RPMI7951 (cell line): Measurements from ENCODE around the gene APOBEC3A. TPM values are rescaled to one million over a fixed set of nuclear protein-coding genes. Genes with fewer than 3 reads are reported as not detected.
"Not testable (repeated sequence)": the region's sequence is repeated elsewhere in the genome, so short reads cannot be mapped to it uniquely, and the experiment has no call there.

Experiments used
- DNase-seq: peaks from one replicate; pipeline ENCODE4 v3.0.0-alpha.2; 2012; ENCODE audit warnings: low read depth
- total RNA-seq: library from RNA; depleted of rRNA; stranded (reverse); fragments of >200 nt; shearing (Covaris generic); gene quantifications from 2 replicates; pipeline ENCODE4 v1.2.3, GENCODE V29; 2014; rRNA removed

The APOBEC3A gene
- total RNA-seq, 1 experiment from 2014 or later, result not detected

DNA sequence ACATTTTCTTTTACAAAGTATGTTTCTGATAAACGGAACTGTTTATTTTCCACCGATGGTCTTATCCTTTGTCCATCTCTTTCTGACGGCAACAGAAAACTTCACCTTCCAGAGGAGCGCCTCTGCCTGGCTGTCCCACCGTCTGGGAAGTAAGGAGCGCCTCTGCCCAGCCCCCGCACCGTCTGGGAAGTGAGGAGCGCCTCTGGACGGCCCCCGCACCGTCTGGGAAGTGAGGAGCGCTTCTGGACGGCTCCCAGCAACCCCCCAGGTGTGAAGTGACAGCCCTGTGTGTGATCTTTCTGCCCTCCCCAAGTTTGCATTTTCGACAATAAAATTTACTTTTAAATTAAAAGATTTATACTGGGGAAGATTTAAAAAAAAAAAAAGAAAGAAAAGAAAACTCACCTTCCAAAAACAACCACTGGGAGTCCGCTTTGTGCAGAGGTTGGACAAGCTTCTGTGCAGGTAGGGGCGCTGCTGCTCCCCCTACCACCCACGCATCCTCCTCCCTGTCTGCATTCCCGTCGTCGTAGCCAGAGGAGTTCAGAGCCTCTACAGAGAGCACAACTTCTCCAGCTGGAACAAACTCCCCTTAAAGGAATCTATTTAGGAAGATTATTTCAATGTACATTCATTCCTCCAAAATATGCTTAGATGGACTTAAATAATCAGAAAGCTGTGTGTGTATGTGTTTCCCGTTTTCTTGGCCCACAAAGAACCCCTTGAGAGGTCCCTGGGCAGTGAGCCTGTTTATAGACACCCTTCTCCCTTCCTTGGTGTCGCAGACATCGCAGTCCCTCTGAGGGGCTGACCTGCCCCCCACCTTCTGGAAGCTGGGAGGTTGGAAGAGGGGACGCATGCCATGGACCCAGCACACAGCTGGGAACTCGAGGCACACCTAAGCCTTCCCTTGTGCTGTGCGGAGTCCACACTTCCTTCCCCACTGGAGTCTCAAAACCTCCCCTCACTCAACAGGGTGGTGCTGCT lies 23.9 kb downstream of the APOBEC3A start:
- peak; percentile 10 for DNase-seq

GRCh38 chr22:38981992-38982927 lies 24.9 kb downstream of the APOBEC3A start, which contains the start of gene APOBEC3B:
APOBEC3B (plus strand) TSS chr22:38982347; CDS start chr22:38982454, 107 bp downstream.
- DNase-seq, result peak; percentile 96

DNA sequence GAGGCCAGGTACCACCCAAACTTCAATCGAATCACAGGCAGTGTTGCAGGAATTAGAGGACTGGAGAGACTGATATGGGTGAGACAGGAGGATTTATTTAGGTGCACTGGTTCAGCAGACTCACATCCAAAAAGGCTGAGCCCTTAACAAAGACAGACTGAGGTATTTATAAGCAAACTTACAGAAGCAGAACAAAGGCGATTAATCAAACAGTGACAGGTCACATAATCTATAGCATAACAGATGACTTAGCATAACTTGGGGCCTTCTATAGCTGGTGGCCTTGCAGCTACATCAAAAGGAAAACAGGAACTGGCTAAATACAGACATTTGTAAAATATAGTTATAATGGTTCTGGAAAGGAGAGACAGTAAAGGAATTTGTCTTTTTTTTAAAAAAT lies 26.8 kb downstream of the APOBEC3A start:
- no peak for DNase-seq

GRCh38 chr22:38984784-38985757 lies 27.7 kb downstream of the APOBEC3A start:
- DNase-seq, result peak; percentile 42

DNA sequence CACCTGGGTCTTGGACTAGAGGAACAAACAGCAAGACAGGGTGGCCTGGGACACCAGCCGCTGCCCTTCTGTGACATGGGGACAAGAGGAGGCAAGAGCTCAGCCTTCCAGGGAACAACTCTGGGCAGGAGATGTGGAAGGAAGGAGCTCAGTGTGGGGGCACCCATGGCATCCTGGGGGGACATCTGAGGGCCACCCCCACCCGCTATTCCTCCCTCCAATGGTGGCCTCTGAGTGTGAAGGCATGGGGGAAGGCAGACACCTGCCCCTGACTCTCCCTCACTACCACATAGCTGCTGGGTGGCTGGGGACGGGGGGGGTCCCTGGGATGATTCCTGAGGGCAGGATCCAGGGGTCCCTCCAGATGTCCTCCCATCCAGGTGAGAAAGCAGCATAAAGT lies 29.2 kb downstream of the APOBEC3A start:
- no peak for DNase-seq

DNA sequence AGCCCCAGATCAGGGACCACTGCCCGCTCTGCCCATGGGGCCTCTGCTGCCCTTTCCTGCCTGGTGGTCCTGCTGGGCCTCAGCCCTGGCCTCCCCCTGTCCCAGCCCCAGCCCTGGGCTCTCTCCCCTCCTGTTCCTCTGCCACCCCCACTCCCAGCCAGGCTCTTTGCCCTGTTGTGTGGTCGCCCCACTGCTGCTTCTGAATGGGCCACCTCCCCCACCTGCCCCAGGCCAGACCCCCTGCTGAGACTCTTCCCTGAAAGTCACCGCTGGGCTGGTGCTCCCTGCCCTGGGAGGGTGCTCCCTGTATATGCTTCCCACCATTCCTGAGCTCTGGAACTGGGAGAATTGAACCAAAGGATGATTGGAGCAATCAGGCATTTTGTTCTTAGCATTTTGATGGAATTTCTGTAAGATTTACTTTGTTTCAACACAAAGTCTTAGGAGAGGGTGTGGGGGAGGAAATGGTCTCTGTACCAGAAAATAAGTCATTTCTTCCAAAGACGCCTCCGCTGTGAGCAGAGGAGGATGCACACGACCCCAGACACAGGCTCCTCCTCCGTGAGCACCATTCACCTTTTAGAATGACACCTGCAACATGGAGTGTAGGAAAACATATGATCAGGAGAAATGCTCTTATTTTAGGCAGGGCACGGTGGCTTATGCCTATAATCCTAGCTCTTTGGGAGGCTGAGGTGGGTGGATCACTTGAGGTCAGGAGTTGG lies 29.9 kb downstream of the APOBEC3A start:
- no peak for DNase-seq

DNA sequence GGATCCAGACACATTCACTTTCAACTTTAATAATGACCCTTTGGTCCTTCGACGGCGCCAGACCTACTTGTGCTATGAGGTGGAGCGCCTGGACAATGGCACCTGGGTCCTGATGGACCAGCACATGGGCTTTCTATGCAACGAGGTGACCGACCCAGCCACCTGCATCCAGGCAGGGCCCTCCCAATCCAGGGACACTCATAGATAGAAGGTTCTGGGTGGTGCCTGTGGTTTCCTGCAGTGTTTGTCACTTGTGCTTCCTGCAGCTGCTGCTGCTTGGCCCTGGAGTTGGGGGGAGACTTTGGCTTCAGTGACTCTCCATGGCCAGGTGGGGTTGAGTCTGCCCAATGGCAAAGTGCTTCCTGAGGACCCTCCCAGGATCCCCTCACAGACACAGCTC lies 32.1 kb downstream of the APOBEC3A start:
- DNase-seq, result no peak

DNA sequence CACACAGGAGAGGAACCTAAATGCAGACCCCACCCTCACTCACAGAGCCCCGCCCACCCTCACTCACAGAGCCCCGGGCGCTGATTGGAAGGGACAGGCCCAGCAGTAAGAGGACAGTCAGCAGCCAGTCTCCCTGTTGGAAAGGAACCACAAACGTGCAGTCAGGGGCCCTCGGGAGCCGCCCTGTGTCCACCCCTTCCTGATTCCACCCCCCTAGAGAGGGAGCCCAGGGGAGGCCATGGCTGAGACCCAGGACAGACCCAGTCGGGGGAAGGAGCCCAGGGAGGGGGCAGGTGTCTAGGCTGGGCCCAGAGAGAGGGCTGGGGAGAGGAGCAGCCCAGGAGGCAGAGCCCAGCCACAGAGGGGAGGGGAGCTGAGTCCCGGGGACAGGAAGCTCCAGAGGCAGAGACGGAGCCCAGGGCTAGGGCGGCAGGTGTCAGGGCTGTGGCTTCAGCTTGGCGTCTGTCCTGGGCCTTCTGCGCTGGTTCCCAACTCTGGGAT lies 35.5 kb downstream of the APOBEC3A start:
- DNase-seq, result not testable (repeated sequence)

DNA sequence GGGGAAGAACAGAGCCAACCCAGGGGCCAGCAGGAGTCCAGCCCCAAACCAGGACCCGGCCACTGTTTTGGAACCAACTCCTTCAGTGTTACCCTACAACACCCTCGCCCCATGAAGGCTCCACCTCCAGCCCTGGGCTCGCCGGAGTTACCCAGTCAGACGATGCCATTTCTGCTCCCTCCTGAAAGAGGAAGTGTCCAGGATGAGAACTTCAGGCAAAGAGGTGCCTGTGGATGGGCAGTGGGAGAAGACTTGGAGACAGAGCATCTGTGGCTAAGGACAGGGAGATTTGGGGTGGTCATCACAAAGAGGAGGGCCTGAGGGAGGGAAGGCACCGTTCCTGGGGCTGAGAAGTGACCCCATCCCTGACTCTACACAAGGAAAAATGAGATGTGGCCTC lies 38.7 kb downstream of the APOBEC3A start:
- no peak for DNase-seq

- no peak for DNase-seq
Measured at GRCh38 chr22:38997518-38997917, 40.1 kb downstream of the APOBEC3A start.

DNA sequence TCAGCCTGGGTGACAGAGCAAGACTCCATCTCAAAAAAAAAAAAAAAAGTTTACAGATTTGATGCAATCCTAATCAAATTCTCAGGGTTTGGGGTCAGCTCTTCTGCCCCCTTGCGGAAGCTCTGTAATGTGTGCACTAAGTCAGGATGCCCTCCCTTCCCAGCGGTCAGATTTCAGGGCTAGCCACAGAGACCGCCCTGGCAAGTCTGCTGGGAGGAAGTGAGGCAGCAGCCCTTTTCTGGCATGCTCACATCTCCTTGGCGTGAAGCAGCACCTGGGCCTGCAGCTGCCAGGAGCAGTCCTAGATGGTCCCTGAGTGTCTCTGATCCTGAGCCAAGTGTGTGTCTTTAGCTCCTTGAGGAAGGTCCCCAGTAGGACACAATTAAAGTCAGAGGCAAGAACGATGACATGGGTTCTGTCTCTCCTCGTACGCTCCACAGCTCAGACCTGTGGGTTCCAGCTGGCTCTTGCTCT lies 45.8 kb downstream of the APOBEC3A start:
- DNase-seq, result peak; percentile 82

DNA sequence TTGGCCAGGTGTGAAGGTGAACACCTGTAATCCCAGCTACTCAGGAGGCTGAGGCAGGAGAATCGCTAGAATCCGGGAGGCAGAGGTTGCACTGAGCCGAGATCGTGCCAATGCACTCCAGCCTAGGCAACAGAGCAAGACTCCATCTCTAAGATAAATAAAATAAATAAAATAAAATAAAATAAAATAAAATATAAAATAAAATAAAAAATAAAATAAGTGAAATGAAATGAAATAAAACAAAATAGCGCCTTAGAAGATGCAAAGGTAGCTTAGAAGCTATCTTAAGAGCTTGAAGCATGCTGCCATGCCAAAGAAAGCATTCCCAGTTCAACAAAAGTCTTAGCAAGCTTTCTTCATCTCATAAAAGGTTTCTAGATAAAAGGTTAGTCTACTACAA lies 49.8 kb downstream of the APOBEC3A start:
- DNase-seq, result no peak

GRCh38 chr22:39008271-39008850 lies 51.0 kb downstream of the APOBEC3A start:
- not testable (repeated sequence) for DNase-seq

DNA sequence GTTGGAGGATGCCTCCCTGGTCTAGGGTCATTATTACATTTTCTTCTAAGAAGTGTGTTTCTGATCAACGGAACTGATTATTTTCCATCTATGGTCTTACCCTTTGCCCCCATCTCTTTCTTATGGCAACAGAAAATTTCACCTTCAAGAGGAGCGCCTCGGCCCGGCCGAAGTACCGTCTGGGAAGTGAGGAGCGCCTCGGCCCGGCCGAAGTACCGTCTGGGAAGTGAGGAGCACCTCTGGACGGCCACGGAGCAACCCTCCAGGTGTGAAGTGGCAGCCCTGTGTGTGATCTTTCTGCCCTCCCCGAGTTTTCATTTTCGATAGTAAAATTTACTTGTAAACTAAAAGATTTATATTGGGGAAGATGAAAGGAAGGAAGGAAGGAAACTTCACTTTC lies 53.5 kb downstream of the APOBEC3A start:
- DNase-seq, result no peak

Other genes starting within 250 kb of the APOBEC3A start
- gene SUN2, start 201.6 kb upstream of the APOBEC3A start, total RNA-seq, result 47.8 and 69.2 TPM in 2 replicates
- 8.3 and 9.5 TPM in 2 replicates for gene DNAL4, start 163.5 kb upstream of the APOBEC3A start, total RNA-seq
- 0.12 and 0.39 TPM in 2 replicates for gene NPTXR, start 113.6 kb upstream of the APOBEC3A start, total RNA-seq
- gene CBX6, start 85.4 kb upstream of the APOBEC3A start, total RNA-seq, result 14.5 and 23.5 TPM in 2 replicates
- 19.6 and 20.9 TPM in 2 replicates for gene APOBEC3B, start 24.7 kb downstream of the APOBEC3A start, total RNA-seq
- gene APOBEC3C, start 56.6 kb downstream of the APOBEC3A start, total RNA-seq, result 10.8 and 11.2 TPM in 2 replicates
- gene APOBEC3D, start 63.5 kb downstream of the APOBEC3A start, total RNA-seq, result 1.7 and 3.3 TPM in 2 replicates
- 7.9 and 8.9 TPM in 2 replicates for gene APOBEC3F, start 83.3 kb downstream of the APOBEC3A start, total RNA-seq
- 54.8 and 63.6 TPM in 2 replicates for gene APOBEC3G, start 119.7 kb downstream of the APOBEC3A start, total RNA-seq
- gene APOBEC3H, start 139.6 kb downstream of the APOBEC3A start, total RNA-seq, result not detected in 2 replicates
- gene CBX7, start 195.1 kb downstream of the APOBEC3A start, total RNA-seq, result 1.4 and 1.6 TPM in 2 replicates